ENCODE results near the gene PNPLA6.
A peak's percentile ranks its signal among the peaks of the same experiment; 100 is the strongest.

GRCh38 chr19:7534531-7535046 is 928 bp upstream of the PNPLA6 start:
- TF ChIP-seq CTCF (IDR thresholded peaks at IDR 0.05), result peak in 1 of 4 experiments; percentile 23
- TF ChIP-seq POLR2A (IDR thresholded peaks at IDR 0.05), result no peak
- TF ChIP-seq EP300 (IDR thresholded peaks at IDR 0.05), result no peak
- no peak for TF ChIP-seq POLR2AphosphoS5 (IDR thresholded peaks at IDR 0.05)
